ENCODE data around the gene CCDC134. TPM values are rescaled to one million over a fixed set of nuclear protein-coding genes. Genes with fewer than 3 reads are reported as not detected.
"Not testable (repeated sequence)": the region's sequence is repeated elsewhere in the genome, so short reads cannot be mapped to it uniquely, and the experiment has no call there.

Gene CCDC134
- polyA plus RNA-seq, 1 donor from 2014 or later, result 2.2 TPM

GRCh38 chr22:41834005-41834944 lies 33.8 kb downstream of the CCDC134 start:
- Histone ChIP-seq H3K27me3 (ENCODE audit: insufficient read depth, low read depth, low read length) (no peaks in the 10 kb centered on the region), H3K36me3 (ENCODE audit: insufficient read depth, low read length) (peaks cover 7% of the 10 kb centered on the region), H3F3A (ENCODE audit: insufficient read depth, low read length, poor library complexity, severe bottlenecking) (peaks cover 8% of the 10 kb centered on the region), H3K9me3 (ENCODE audit: low read length) (no peaks in the 10 kb centered on the region), H4K20me1 (ENCODE audit: insufficient read depth) (no peaks in the 10 kb centered on the region), H3K79me2 (replicated peaks; ENCODE audit: insufficient read depth, low read length) (peaks cover 59% of the 10 kb centered on the region), H3K4me2 (ENCODE audit: low read length) (peak overlapping the region; percentile 99), H3K27ac (ENCODE audit: low read length) (peak overlapping the region; percentile 99), H3K9me2 (ENCODE audit: insufficient read depth, low read length) (no peaks in the 10 kb centered on the region), H2AFZ (ENCODE audit: low read depth, low read length) (no peak overlapping the region), H3K9ac (ENCODE audit: low read length) (peak overlapping the region; percentile 98), H3K4me3 (ENCODE audit: low read length) (peak overlapping the region; percentile 98)
- TF ChIP-seq REST (IDR thresholded peaks at IDR 0.05; ENCODE audit: borderline replicate concordance) (peak; percentile 31), EP300 (conservative IDR thresholded peaks at IDR 0.05; ENCODE audit: poor library complexity, severe bottlenecking) (peak; percentile 38), CTCF (IDR thresholded peaks at IDR 0.05; ENCODE audit: poor library complexity, severe bottlenecking) (no peak), POLR2AphosphoS5 (IDR thresholded peaks at IDR 0.05) (peak; percentile 39)

- Histone ChIP-seq H3K79me2 (replicated peaks; ENCODE audit: insufficient read depth, low read length) (peaks cover 70% of the 10 kb centered on the region), H3K4me3 (ENCODE audit: low read length) (peak overlapping the region; percentile 98), H3K27ac (ENCODE audit: low read length) (peak overlapping the region; percentile 3)
- H3K36me3 ChIP-seq (ENCODE audit: insufficient read depth, low read length); H3K9ac ChIP-seq (ENCODE audit: low read length); H4K20me1 ChIP-seq (ENCODE audit: insufficient read depth); H3K27me3 ChIP-seq (ENCODE audit: insufficient read depth, low read depth, low read length); H3F3A ChIP-seq (ENCODE audit: insufficient read depth, low read length, poor library complexity, severe bottlenecking); H3K9me3 ChIP-seq (ENCODE audit: low read length); H3K4me2 ChIP-seq (ENCODE audit: low read length); H3K9me2 ChIP-seq (ENCODE audit: insufficient read depth, low read length); H2AFZ ChIP-seq (ENCODE audit: low read depth, low read length): not testable (repeated sequence)
These were observed 35.0 kb downstream of the CCDC134 start for GRCh38 chr22:41835462-41835861.

- Histone ChIP-seq H3K9ac (ENCODE audit: low read length) (no peak overlapping the region), H4K20me1 (ENCODE audit: insufficient read depth) (peaks cover 13% of the 10 kb centered on the region), H3F3A (ENCODE audit: insufficient read depth, low read length, poor library complexity, severe bottlenecking) (peaks cover 8% of the 10 kb centered on the region), H3K4me3 (ENCODE audit: low read length) (peak overlapping the region; percentile 98), H3K27ac (ENCODE audit: low read length) (no peak overlapping the region), H3K4me2 (ENCODE audit: low read length) (peak overlapping the region; percentile 12), H3K36me3 (ENCODE audit: insufficient read depth, low read length) (peaks cover 7% of the 10 kb centered on the region), H3K9me2 (ENCODE audit: insufficient read depth, low read length) (no peaks in the 10 kb centered on the region), H3K9me3 (ENCODE audit: low read length) (no peaks in the 10 kb centered on the region), H3K79me2 (replicated peaks; ENCODE audit: insufficient read depth, low read length) (peaks cover 78% of the 10 kb centered on the region), H2AFZ (ENCODE audit: low read depth, low read length) (no peak overlapping the region), H3K27me3 (ENCODE audit: insufficient read depth, low read depth, low read length) (no peaks in the 10 kb centered on the region)
- TF ChIP-seq EZH2 (IDR thresholded peaks at IDR 0.05; ENCODE audit: borderline replicate concordance, insufficient read depth, low read length, poor library complexity, severe bottlenecking) (no peak), TAF1 (IDR thresholded peaks at IDR 0.05; ENCODE audit: low read depth) (no peak), SMC3 (conservative IDR thresholded peaks at IDR 0.05; ENCODE audit: poor library complexity) (no peak)
These were observed 36.1 kb downstream of the CCDC134 start for GRCh38 chr22:41836551-41836950.
